ENCODE results near the gene GET4. TPM values are rescaled to one million over a fixed set of nuclear protein-coding genes. Genes with fewer than 3 reads are reported as not detected.
"Not testable (repeated sequence)": the region's sequence is repeated elsewhere in the genome, so short reads cannot be mapped to it uniquely, and the experiment has no call there.

GET4 gene
- total and polyA plus RNA-seq, 2 of the 8 experiments (the other 6 are each of a cell fraction or from before 2014, with no cell fraction given): 56.7 to 74.1 TPM

GRCh38 chr7:872685-873084 lies 3.7 kb upstream of the GET4 start:
- not testable (repeated sequence) for H3K9me3 ChIP-seq (ENCODE audit: insufficient read depth in 2 of 2, low read depth in 1 of 2, low read length in 1 of 2); H4K20me1 ChIP-seq (replicated peaks in 1 of 2; ENCODE audit: control insufficient read depth in 1 of 2, insufficient read depth in 2 of 2, low read length in 2 of 2); H3K4me2 ChIP-seq (ENCODE audit: insufficient read depth in 1 of 2, low read depth in 2 of 2, low read length in 2 of 2); H3K27me3 ChIP-seq (replicated peaks in 1 of 4; ENCODE audit: control insufficient read depth in 3 of 4, extremely low read depth in 1 of 4, insufficient read depth in 3 of 4, low read length in 3 of 4); H3K23ac ChIP-seq (ENCODE audit: insufficient read length); FAIRE-seq; H3K23me2 ChIP-seq (ENCODE audit: low read depth, low read length); H3K18ac ChIP-seq (ENCODE audit: extremely low read depth, low read length); H4K8ac ChIP-seq (ENCODE audit: extremely low read depth, insufficient read depth, low read length); H2AK5ac ChIP-seq (ENCODE audit: low read depth, low read length); H2AFZ ChIP-seq (ENCODE audit: low read length); H3K4ac ChIP-seq (replicated peaks; ENCODE audit: insufficient read length, low read depth, low read length); H3K14ac ChIP-seq (ENCODE audit: insufficient read length); H3K27ac ChIP-seq (ENCODE audit: low read depth, low read length); H4K91ac ChIP-seq (replicated peaks; ENCODE audit: insufficient read length, low read length); H2BK12ac ChIP-seq (ENCODE audit: low read depth, low read length); H3K56ac ChIP-seq (replicated peaks; ENCODE audit: insufficient read length, low read depth, low read length); H3K79me1 ChIP-seq (ENCODE audit: low read depth, low read length); H2BK5ac ChIP-seq (ENCODE audit: low read depth, low read length); H4K5ac ChIP-seq (ENCODE audit: insufficient read length, low read depth, low read length); H3K79me2 ChIP-seq (ENCODE audit: control insufficient read depth in 1 of 2, insufficient read depth in 2 of 2, low read length in 2 of 2); H2BK20ac ChIP-seq (ENCODE audit: low read length); H3K4me1 ChIP-seq (replicated peaks in 1 of 4; ENCODE audit: control insufficient read depth in 3 of 4, insufficient read depth in 4 of 4, low read length in 3 of 4); H2BK120ac ChIP-seq (replicated peaks; ENCODE audit: low read depth, low read length); H3K4me3 ChIP-seq (ENCODE audit: extremely low read depth in 1 of 4, insufficient read depth in 2 of 4, low read depth in 3 of 4, low read length in 4 of 4); H2BK15ac ChIP-seq (ENCODE audit: low read length); H3K9ac ChIP-seq (replicated peaks in 1 of 4; ENCODE audit: extremely low read depth in 1 of 4, low read depth in 3 of 4, low read length in 3 of 4); DNase-seq (ENCODE audit: low read depth in 1 of 2, low spot score in 2 of 2)
- ChIA-PET POLR2A (ENCODE audit: partially characterized antibody) (interaction anchor here (0.9 kb wide), 1 partner anchor 24 kb away, joined by 3 read pairs; no protein-coding TSS in a partner anchor), CTCF (ENCODE audit: partially characterized antibody) (interaction anchor here (0.7 to 4.7 kb wide), 25 partner anchors 9 to 304 kb away, joined by 3 to 38 read pairs (median 4); partner anchors contain the start of gene SUN1)
- 91% methylated on average over 19 of the region's 19 CpGs; no CpG with 5 or more reads in 1 of the 2 experiments for WGBS, 2 experiments (ENCODE audit: extremely low coverage in 1 of 2, insufficient coverage in 1 of 2, insufficient read length in 1 of 2, insufficient replicate concordance in 2 of 2, low coverage in 1 of 2, low lambda C conversion rate in 2 of 2, missing lambda C conversion rate in 1 of 2)
- H3K36me3 ChIP-seq (ENCODE audit: control insufficient read depth in 2 of 4, insufficient read depth in 4 of 4, low read length in 3 of 4): peaks cover 0 to 44% (median 29%) of the 10 kb centered on the region in 4 experiments; a peak in 7 of 8 replicates

All from H1 (cell line).